Progenitor cell of endocrine pancreas (in vitro differentiated cells): Measurements from ENCODE around the gene KRTAP10-7. TPM values are rescaled to one million over a fixed set of nuclear protein-coding genes. Genes with fewer than 3 reads are reported as not detected.
"Not testable (repeated sequence)": the region's sequence is repeated elsewhere in the genome, so short reads cannot be mapped to it uniquely, and the experiment has no call there.

Source experiments
- DNase-seq: peaks from one replicate; pipeline ENCODE4 v3.0.0; 2021; ENCODE audit warnings: low spot score; ENCODE audit not compliant: unreplicated experiment
- H3K27ac Mint-ChIP-seq: 2 replicates; pipeline ENCODE4 v1.8.0; 2021; ENCODE audit warnings: mild to moderate bottlenecking, moderate library complexity, mixed read lengths
- H3K27me3 Mint-ChIP-seq: 2 replicates; pipeline ENCODE4 v1.8.0; 2021; ENCODE audit warnings: mixed read lengths
- H3K36me3 Mint-ChIP-seq: 2 replicates; pipeline ENCODE4 v1.8.0; 2022; ENCODE audit warnings: mixed read lengths; ENCODE audit not compliant: insufficient read depth
- H3K4me1 Mint-ChIP-seq: 2 replicates; pipeline ENCODE4 v1.8.0; 2021; ENCODE audit warnings: low read depth, mixed read lengths
- H3K4me3 Mint-ChIP-seq: 2 replicates; pipeline ENCODE4 v1.8.0; 2021; ENCODE audit warnings: low read depth, mild to moderate bottlenecking, moderate library complexity, mixed read lengths
- H3K9me3 Mint-ChIP-seq: 2 replicates; pipeline ENCODE4 v1.8.0; 2021; ENCODE audit warnings: low read depth, mixed read lengths
- CTCF ChIP-seq: fragments of 200-600 bp; sonication (generic); IDR thresholded peaks from one replicate; pipeline ENCODE4 v1.5.0; 2021; ENCODE audit warnings: antibody characterized with exemption, mild to moderate bottlenecking; ENCODE audit not compliant: unreplicated experiment
- total RNA-seq: library from RNA; stranded (reverse); gene quantifications from 2 replicates; pipeline ENCODE4 v1.2.1, GENCODE V29; 2021

KRTAP10-7 gene
- total RNA-seq, 1 donor from 2014 or later, result not detected

GRCh38 chr21:44623575-44623974, 23.2 kb downstream of the KRTAP10-7 start:
- no peak for DNase-seq
- no peak for TF ChIP-seq CTCF
- Mint-ChIP-seq H3K4me1 (no peaks in the 10 kb centered on the region), H3K27ac (no peak overlapping the region), H3K36me3 (peaks cover 5% of the 10 kb centered on the region), H3K4me3 (no peak overlapping the region), H3K27me3 (no peaks in the 10 kb centered on the region), H3K9me3 (peaks cover 44% of the 10 kb centered on the region)

GRCh38 chr21:44625756-44626155, 25.4 kb downstream of the KRTAP10-7 start:
- no peaks in the 10 kb centered on the region for H3K27me3 Mint-ChIP-seq
- no peak for TF ChIP-seq CTCF
- no peaks in the 10 kb centered on the region for H3K4me1 Mint-ChIP-seq
- no peak for DNase-seq
- H3K36me3 Mint-ChIP-seq, result peaks cover 2% of the 10 kb centered on the region
- H3K4me3 Mint-ChIP-seq, result no peak overlapping the region
- peaks cover 34% of the 10 kb centered on the region for H3K9me3 Mint-ChIP-seq
- no peak overlapping the region for H3K27ac Mint-ChIP-seq

GRCh38 chr21:44626262-44626661, 25.9 kb downstream of the KRTAP10-7 start:
- H3K4me1 Mint-ChIP-seq, result no peaks in the 10 kb centered on the region
- H3K27ac Mint-ChIP-seq, result no peak overlapping the region
- H3K36me3 Mint-ChIP-seq, result peaks cover 2% of the 10 kb centered on the region
- no peak for DNase-seq
- peaks cover 37% of the 10 kb centered on the region for H3K9me3 Mint-ChIP-seq
- no peaks in the 10 kb centered on the region for H3K27me3 Mint-ChIP-seq
- TF ChIP-seq CTCF, result no peak
- H3K4me3 Mint-ChIP-seq, result no peak overlapping the region

GRCh38 chr21:44626673-44627143, 26.3 kb downstream of the KRTAP10-7 start, which contains the start of gene KRTAP10-9:
KRTAP10-9 (plus strand) TSS chr21:44627093; CDS start chr21:44627172, 79 bp downstream.
- Mint-ChIP-seq H3K9me3 (peaks cover 38% of the 10 kb centered on the region), H3K27me3 (no peaks in the 10 kb centered on the region), H3K27ac (no peak within 1 kb of the TSS), H3K4me3 (no peak within 1 kb of the TSS), H3K4me1 (no peaks in the 10 kb centered on the region), H3K36me3 (peaks cover 2% of the 10 kb centered on the region)
- no peak for DNase-seq
- TF ChIP-seq CTCF, result no peak

GRCh38 chr21:44627181-44627822, 26.9 kb downstream of the KRTAP10-7 start:
- DNase-seq, H3K4me3 Mint-ChIP-seq, H3K27me3 Mint-ChIP-seq, H3K27ac Mint-ChIP-seq, H3K36me3 Mint-ChIP-seq, H3K4me1 Mint-ChIP-seq: not testable (repeated sequence)
- H3K9me3 Mint-ChIP-seq, result peaks cover 40% of the 10 kb centered on the region

- H3K27me3 Mint-ChIP-seq, H3K36me3 Mint-ChIP-seq, H3K4me3 Mint-ChIP-seq, H3K4me1 Mint-ChIP-seq, DNase-seq, H3K27ac Mint-ChIP-seq: not testable (repeated sequence)
- H3K9me3 Mint-ChIP-seq, result peaks cover 34% of the 10 kb centered on the region
Measured at GRCh38 chr21:44627831-44628233, 27.4 kb downstream of the KRTAP10-7 start.
